Heart right ventricle (tissue), 16 donors: ENCODE measurements around the gene SMIM10L2A. TPM values are rescaled to one million over a fixed set of nuclear protein-coding genes. Genes with fewer than 3 reads are reported as not detected.
A peak's percentile ranks its signal among the peaks of the same experiment; 100 is the strongest.

Source experiments
- ATAC-seq, 8 donors: fragments of 200-7000 bp; cut with Tn5 transposase; one replicate each; pipeline ENCODE4 v1.9.1; 2020; ENCODE audit warnings: mild to moderate bottlenecking in 8 of 8, moderate library complexity in 8 of 8, moderate number of reproducible peaks in 1 of 8
- DNase-seq, 2 donors: peaks; one replicate each; pipeline ENCODE4 v3.0.0-alpha.2; 2020
- H3K27ac ChIP-seq, 10 donors: fragments of 200-600 bp; sonication (generic) in 2 of 10; one replicate each; pipeline versions ENCODE4 v1.5.0 to v1.8.0; 2020 to 2022; ENCODE audit warnings: mild to moderate bottlenecking in 3 of 10
- H3K27me3 ChIP-seq, 7 donors: fragments of 200-600 bp; one replicate each; pipeline ENCODE4 v1.8.0; 2021 to 2022; ENCODE audit warnings: mild to moderate bottlenecking in 2 of 7
- H3K36me3 ChIP-seq, 9 donors: fragments of 200-600 bp; sonication (generic) in 1 of 9; one replicate each; pipeline versions ENCODE4 v1.5.0 to v1.8.0; 2020 to 2022; ENCODE audit warnings: mild to moderate bottlenecking in 2 of 9
- H3K4me1 ChIP-seq, 9 donors: fragments of 200-600 bp; sonication (generic) in 1 of 9; one replicate each; pipeline versions ENCODE4 v1.5.0 to v1.8.0; 2020 to 2022; ENCODE audit warnings: mild to moderate bottlenecking in 4 of 9
- H3K4me3 ChIP-seq, 10 donors: fragments of 200-600 bp; sonication (generic) in 2 of 10; one replicate each; pipeline versions ENCODE4 v1.5.0 to v1.8.0; 2020 to 2022; ENCODE audit warnings: mild to moderate bottlenecking in 7 of 10, moderate library complexity in 2 of 10
- H3K9me3 ChIP-seq, 11 donors: fragments of 200-600 bp in 10 of 11; sonication (generic) in 2 of 11; one replicate each; pipeline versions ENCODE4 v1.5.0 to v1.8.0; 2013 to 2022; ENCODE audit warnings: mild to moderate bottlenecking in 2 of 11, control low read depth in 1 of 11, moderate library complexity in 1 of 11
- CTCF ChIP-seq, 9 donors: fragments of 200-600 bp; sonication (generic) in 2 of 9; IDR thresholded peaks; one replicate each; pipeline versions ENCODE4 v1.5.0 to v1.8.0; 2021 to 2022; ENCODE audit warnings: antibody characterized with exemption in 9 of 9, mild to moderate bottlenecking in 5 of 9, moderate library complexity in 1 of 9
- WGBS, 2 donors: extraction: QIAGEN DNeasy Blood & Tissue Kit; methylation state at CpG; one replicate each; pipeline ENCODE4 v1.1.7; 2013; ENCODE audit warnings: inconsistent platforms in 1 of 2; 5-methylcytosine and 5-hydroxymethylcytosine counted together
- intact Hi-C, 10 donors: fragments of 100-400 bp; cut with DNase I; formaldehyde crosslinking; loops; one replicate each; pipeline versions ENCODE4 v1.11.1 to v1.14.2; 2022
- polyA plus RNA-seq, 2 donors: library from polyadenylated mRNA; stranded (reverse); fragments of 200-250 nt; gene quantifications; one replicate each; pipeline ENCODE4 v1.2.3, GENCODE V29; 2013
- total RNA-seq, 10 donors: library from RNA; stranded (reverse); fragmentation: NEBNext Ultra II Directional in 3 of 10; extraction: Animal tissue kit (Norgen Biotek cat#: 25700) in 3 of 10; gene quantifications; one replicate each; pipeline versions ENCODE4 v1.2.1 to v1.2.4, GENCODE V29; 2021 to 2023
- donor health status: Arrhythmogenic right ventricular cardiomyopathy.
- donor health status: ischemic (EF 13 %, LVEDD 7.1; RV severe dilation, severe dysfunction).
- donor health status: healthy with polysubstance abuse.
- donor health status: DM: no; HTN: yes; CAD: no.
- donor health status: DM: no; HTN: no; CAD: no.
- donor health status: ischemic (EF 25% LVEDD 6.9; RV normal size, moderate dysfunction).
- donor health status: ischemic (EF 25% LVEDD 5.7; RV mildly dilated, moderate dysfunction).
- donor health status: healthy.
- donor health status: DM: yes; HTN: yes; CAD: no.
- donor health status: Ischemic cardiomyopathy.
- donor health status: ischemic (EF 35%, LVEDD 5.7; RV mildly dilated, moderate dysfunction).
- donor health status: nonischemic (EF 11% LVEDD 7.7; RV severe dilation, severe dysfunction).
- donor health status: DM: yes; HTN: yes; CAD: no.
- donor health status: PGD.
- donor health status: ischemic (EF 29% LVEDD 5.4; RV normal size, mild dysfunction).
- donor health status: nonischemic (EF 23%, LVEDD 6.1; RV moderate dilation, normal function).

The SMIM10L2A gene
- total and polyA plus RNA-seq, 12 donors, result 0.38 to 2.5 (median 1.4) TPM

GRCh38 chrX:135391734-135392133 is 30.0 kb upstream of the SMIM10L2A start:
- TF ChIP-seq CTCF (IDR thresholded peaks at IDR 0.05), result no peak
- intact Hi-C loops, result no loop called here
- Histone ChIP-seq H3K4me3 (no peak overlapping the region), H3K27ac (no peak overlapping the region), H3K36me3 (no peaks in the 10 kb centered on the region), H3K27me3 (no peaks in the 10 kb centered on the region), H3K9me3 (no peaks in the 10 kb centered on the region), H3K4me1 (no peaks in the 10 kb centered on the region)
- 91 to 94% methylated on average over 7 of the region's 7 CpGs for WGBS, 2 donors
- ATAC-seq (no peak), DNase-seq (no peak)

- ATAC-seq, result no peak
- Histone ChIP-seq H3K4me3 (no peak overlapping the region), H3K4me1 (no peaks in the 10 kb centered on the region), H3K9me3 (no peaks in the 10 kb centered on the region), H3K27me3 (no peaks in the 10 kb centered on the region), H3K36me3 (no peaks in the 10 kb centered on the region), H3K27ac (no peak overlapping the region)
- intact Hi-C loops, result no loop called here
- WGBS, 2 donors, result 59 to 72% methylated on average over 5 of the region's 5 CpGs
- no peak for TF ChIP-seq CTCF (IDR thresholded peaks at IDR 0.05)
- DNase-seq, result no peak
Observed at GRCh38 chrX:135393051-135393450, 28.7 kb upstream of the SMIM10L2A start.

GRCh38 chrX:135395064-135395463 is 26.7 kb upstream of the SMIM10L2A start:
- H3K4me1 ChIP-seq, result no peaks in the 10 kb centered on the region
- H3K4me3 ChIP-seq, result no peak overlapping the region
- no peak for TF ChIP-seq CTCF (IDR thresholded peaks at IDR 0.05)
- ATAC-seq (no peak), DNase-seq (no peak)
- no peaks in the 10 kb centered on the region for H3K36me3 ChIP-seq
- no peaks in the 10 kb centered on the region for H3K9me3 ChIP-seq
- intact Hi-C loops, result no loop called here
- H3K27me3 ChIP-seq, result peaks cover 0 to 8% (median 0%) of the 10 kb centered on the region in 7 donors
- 90 to 95% methylated on average over 4 to 6 of the region's 6 CpGs for WGBS, 2 donors
- H3K27ac ChIP-seq, result no peak overlapping the region

- DNase-seq (no peak), ATAC-seq (peak in 3 of 8 donors; percentile 28 to 52 (median 44))
- WGBS, 2 donors, result 55 to 64% methylated on average over 4 of the region's 4 CpGs
- no peak overlapping the region for H3K4me3 ChIP-seq
- no peaks in the 10 kb centered on the region for H3K36me3 ChIP-seq
- no peak for TF ChIP-seq CTCF (IDR thresholded peaks at IDR 0.05)
- no peaks in the 10 kb centered on the region for H3K9me3 ChIP-seq
- H3K27ac ChIP-seq, result no peak overlapping the region
- peaks cover 0 to 8% (median 0%) of the 10 kb centered on the region in 7 donors for H3K27me3 ChIP-seq
- intact Hi-C loops, result no loop called here
- H3K4me1 ChIP-seq, result no peaks in the 10 kb centered on the region
Observed at GRCh38 chrX:135396109-135396508, 25.6 kb upstream of the SMIM10L2A start.
